Sigmoid colon (tissue), 3 donors: ENCODE results near the gene COMMD6.

ENCODE experiments used
- CTCF ChIP-seq, 4 experiments: fragments of 450-650 bp in 3 of 4; fragments of 200-600 bp in 1 of 4; IDR thresholded peaks; one replicate each; pipeline ENCODE4 v1.5.1; 2016 to 2019; ENCODE audit warnings: antibody characterized with exemption in 4 of 4, mild to moderate bottlenecking in 3 of 4, moderate library complexity in 2 of 4
- POLR2A ChIP-seq, 2 donors: fragments of 450-650 bp; IDR thresholded peaks; one replicate each; pipeline ENCODE4 v1.6.1; 2016; ENCODE audit warnings: antibody characterized with exemption in 2 of 2, mild to moderate bottlenecking in 2 of 2, moderate library complexity in 2 of 2

- TF ChIP-seq CTCF (IDR thresholded peaks at IDR 0.05) (no peak), POLR2A (IDR thresholded peaks at IDR 0.05) (no peak)
Observed at GRCh38 chr13:75550159-75550567, 12.5 kb upstream of the COMMD6 start.
